GM12864 (cell line): ENCODE measurements around the gene AGGF1.

Experiments
- DNase-seq: peaks from one replicate; pipeline ENCODE4 v3.0.0-alpha.2; 2011; ENCODE audit warnings: low read depth
- H3K4me3 ChIP-seq: 2 replicates; pipeline ENCODE4 v1.5.1; 2011; ENCODE audit warnings: mild to moderate bottlenecking, low read depth, low read length, control low read depth
- TF ChIP-seq, protein P1 (sequence below): IDR thresholded peaks from 2 replicates; pipeline ENCODE4 v1.5.1; 2011; ENCODE audit warnings: low read depth, mild to moderate bottlenecking, moderate library complexity, low read length, control low read depth, inconsistent platforms; ENCODE audit errors: missing control alignments

AGGF1 gene

DNA sequence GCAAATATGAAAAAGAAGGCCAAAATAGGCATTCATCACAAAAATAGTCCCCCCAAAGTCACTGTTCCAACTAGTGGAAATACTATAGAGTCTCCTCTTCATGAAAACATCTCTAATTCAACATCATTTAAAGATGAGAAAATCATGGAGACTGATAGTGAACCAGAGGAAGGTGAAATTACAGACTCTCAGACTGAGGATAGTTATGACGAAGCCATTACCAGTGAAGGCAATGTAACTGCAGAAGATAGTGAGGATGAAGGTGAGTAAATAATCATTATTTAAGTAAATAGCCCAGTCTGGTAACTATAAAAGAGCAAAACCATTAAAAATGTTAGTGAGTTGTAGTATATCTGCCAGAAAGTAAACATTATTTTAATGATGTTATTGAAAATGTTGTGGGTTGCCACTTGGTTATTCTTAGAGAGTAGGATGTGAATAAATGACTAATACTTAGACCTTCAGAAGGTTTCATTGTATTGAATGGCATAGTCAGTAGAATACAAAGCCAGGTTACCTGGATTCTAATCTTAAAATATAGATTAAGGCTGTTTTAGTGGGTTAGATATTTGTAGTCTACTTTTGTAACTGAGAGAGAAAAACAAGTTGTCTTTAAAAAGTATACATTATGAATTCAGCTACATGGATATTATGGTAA, 16.3 kb downstream of the AGGF1 start:
- no peak for DNase-seq
- no peak overlapping the region for H3K4me3 ChIP-seq
- TF ChIP-seq, protein P1, sequence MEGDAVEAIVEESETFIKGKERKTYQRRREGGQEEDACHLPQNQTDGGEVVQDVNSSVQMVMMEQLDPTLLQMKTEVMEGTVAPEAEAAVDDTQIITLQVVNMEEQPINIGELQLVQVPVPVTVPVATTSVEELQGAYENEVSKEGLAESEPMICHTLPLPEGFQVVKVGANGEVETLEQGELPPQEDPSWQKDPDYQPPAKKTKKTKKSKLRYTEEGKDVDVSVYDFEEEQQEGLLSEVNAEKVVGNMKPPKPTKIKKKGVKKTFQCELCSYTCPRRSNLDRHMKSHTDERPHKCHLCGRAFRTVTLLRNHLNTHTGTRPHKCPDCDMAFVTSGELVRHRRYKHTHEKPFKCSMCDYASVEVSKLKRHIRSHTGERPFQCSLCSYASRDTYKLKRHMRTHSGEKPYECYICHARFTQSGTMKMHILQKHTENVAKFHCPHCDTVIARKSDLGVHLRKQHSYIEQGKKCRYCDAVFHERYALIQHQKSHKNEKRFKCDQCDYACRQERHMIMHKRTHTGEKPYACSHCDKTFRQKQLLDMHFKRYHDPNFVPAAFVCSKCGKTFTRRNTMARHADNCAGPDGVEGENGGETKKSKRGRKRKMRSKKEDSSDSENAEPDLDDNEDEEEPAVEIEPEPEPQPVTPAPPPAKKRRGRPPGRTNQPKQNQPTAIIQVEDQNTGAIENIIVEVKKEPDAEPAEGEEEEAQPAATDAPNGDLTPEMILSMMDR, result no peak

DNA sequence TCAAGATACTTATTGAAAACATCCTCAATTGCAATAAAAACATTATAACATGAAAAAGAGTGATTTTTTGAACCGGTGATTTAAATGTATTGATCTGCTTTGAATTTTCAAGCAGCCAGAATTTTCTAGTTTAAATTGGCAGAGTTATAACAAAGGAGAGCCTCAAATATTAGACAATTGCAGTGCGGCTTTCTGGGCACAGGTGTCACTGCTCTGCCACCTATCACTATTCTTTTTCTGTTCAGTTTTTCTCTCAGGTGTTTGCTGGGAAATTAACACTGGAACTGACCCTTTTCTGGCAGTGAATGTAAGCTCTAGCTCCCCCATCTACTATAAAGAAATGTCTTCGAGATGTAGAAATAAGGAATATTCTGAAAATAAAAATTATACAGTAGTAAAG, 33.8 kb downstream of the AGGF1 start:
- TF ChIP-seq, protein P1, result peak; percentile 19
- DNase-seq, result no peak
- no peak overlapping the region for H3K4me3 ChIP-seq

DNA sequence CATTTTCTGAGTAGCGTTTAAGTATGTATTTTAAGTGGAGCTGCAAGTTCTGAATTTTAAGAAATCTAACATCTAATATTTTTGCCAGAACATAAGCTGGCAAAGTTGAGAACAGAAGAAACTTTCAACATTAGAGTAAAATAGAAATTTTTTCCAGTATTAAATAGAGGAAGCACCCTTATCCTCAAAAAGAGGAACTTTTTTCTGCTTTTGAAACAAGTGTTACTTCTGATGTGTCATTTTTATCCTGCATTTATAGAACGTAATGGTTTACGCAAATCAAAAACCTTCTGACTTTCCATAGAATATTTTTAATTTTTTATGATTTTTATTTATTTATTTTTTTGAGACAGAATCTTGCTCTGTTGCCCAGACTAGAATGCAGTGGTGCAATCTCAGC, 35.1 kb downstream of the AGGF1 start:
- H3K4me3 ChIP-seq, result no peak overlapping the region
- DNase-seq, result no peak
- TF ChIP-seq, protein P1, result no peak

DNA sequence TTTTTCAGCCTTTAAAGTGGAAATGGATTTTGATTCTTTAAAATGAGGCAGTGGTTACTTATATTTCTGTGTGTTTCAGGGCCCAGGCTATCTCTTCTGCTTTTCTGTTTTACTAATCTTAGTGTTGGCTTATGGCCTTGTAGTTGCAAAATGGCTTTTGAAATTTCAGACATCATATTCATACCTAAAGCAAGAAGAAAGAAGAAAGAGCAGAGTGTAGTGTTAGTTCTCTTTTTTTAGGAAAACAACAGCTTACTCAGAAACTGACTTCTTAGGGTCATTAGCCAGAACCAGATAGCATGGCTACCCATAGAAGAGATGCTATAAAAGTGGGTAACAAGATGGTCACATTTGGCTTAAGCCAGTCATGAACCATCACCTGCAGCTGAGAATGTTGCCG, 36.0 kb downstream of the AGGF1 start:
- no peak overlapping the region for H3K4me3 ChIP-seq
- DNase-seq, result no peak
- TF ChIP-seq, protein P1, result no peak

DNA sequence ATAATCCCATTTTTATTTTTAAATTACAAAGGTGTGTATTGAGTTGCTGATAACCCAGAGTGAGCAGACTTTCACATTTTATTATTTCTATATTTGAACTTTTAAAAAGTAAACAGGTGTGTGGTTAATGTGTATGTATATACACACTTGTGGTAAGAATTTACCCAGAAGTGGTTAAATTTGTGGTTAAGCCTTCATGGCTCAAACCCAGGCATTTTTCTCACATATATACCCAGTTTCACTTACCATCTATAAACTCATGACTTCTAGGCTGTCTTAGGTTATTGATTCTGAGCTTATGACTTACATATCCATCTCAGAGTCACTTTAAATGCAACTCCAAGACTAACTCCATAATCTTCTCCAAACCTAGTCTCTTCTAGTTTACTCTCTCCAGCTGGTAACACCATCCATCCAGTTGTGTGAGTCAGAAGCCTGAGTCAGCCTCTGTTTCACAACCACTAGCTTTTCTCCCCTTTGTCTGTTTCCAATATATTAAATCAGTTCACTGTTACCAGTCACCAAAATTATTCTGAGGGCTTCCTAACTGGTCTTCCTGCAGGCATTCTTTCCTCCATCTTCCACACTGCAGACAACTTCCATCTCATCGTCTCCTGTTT, 36.7 kb downstream of the AGGF1 start:
- no peak for DNase-seq
- TF ChIP-seq, protein P1, result no peak
- no peak overlapping the region for H3K4me3 ChIP-seq

DNA sequence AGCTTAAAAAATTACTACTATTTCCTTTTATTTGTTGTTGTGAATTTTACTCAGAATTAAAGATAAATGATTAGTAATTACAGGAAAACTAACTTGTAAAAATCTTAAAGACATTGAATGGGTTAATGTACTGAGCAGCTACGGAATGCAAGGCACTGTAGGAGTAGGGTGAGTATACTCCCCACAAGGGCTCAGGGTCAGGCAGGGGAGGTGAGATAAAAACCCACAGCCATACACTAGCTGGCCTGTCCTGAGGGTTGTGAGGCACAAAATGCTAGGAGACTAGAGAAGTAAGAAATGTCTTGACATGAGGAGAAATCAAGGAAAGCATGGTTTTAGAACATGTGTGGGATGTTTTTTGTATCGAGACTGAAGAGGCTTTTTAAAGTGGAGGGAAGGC, 43.5 kb downstream of the AGGF1 start:
- no peak for DNase-seq
- TF ChIP-seq, protein P1, result no peak

DNA sequence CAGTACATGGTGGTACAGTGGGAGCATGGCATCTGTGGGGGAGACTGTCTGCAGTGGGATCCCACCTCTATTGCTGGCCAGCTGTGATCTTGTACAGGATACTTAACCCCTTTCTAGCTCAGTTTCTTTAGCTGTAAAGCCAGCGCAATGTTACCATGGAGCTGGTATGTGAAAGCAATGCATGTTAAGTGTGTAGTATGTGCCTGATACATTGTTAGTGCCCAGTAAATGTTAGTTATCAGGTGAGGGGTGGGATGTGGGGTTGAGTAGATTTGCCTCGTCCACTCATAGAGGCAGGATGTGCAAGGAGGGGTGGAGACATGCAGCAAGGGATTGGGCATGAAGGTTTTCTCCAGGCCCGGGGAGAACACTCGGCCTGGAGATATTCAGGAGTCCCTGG, 44.5 kb downstream of the AGGF1 start:
- TF ChIP-seq, protein P1, result no peak
- H3K4me3 ChIP-seq, result no peak overlapping the region
- no peak for DNase-seq

More for the DNA sequence above, 43.5 kb downstream of the AGGF1 start:
- no peak overlapping the region for H3K4me3 ChIP-seq
